Brain pericyte (primary cell): ENCODE results near the gene GGN.
"Not testable (repeated sequence)": the region's sequence is repeated elsewhere in the genome, so short reads cannot be mapped to it uniquely, and the experiment has no call there.

Experiments
- DNase-seq: peaks from one replicate; pipeline ENCODE4 v3.0.0-alpha.2; 2012; ENCODE audit warnings: low read depth, low spot score

Gene GGN

GRCh38 chr19:38411898-38412297, 24.1 kb upstream of the GGN start:
- not testable (repeated sequence) for DNase-seq

- no peak for DNase-seq
Measured at GRCh38 chr19:38411041-38411712, 23.3 kb upstream of the GGN start.

GRCh38 chr19:38410407-38410806, 22.6 kb upstream of the GGN start:
- DNase-seq = not testable (repeated sequence)

GRCh38 chr19:38409631-38410133, 21.8 kb upstream of the GGN start:
- DNase-seq = no peak

- no peak for DNase-seq
Measured at GRCh38 chr19:38405276-38405675, 17.4 kb upstream of the GGN start.

- DNase-seq = no peak
Measured at GRCh38 chr19:38404858-38405257, 17.0 kb upstream of the GGN start.

GRCh38 chr19:38402967-38403674, 15.3 kb upstream of the GGN start, which contains the start of gene FAM98C:
TSS of gene FAM98C (plus strand) at chr19:38403093. CDS start at chr19:38403154, 61 bp downstream.
- peak; percentile 88 for DNase-seq

GRCh38 chr19:38402623-38402966, 14.8 kb upstream of the GGN start:
- DNase-seq = no peak

- no peak for DNase-seq
Measured at GRCh38 chr19:38401148-38401547, 13.3 kb upstream of the GGN start.

- DNase-seq = no peak
Measured at GRCh38 chr19:38400361-38400760, 12.5 kb upstream of the GGN start.

GRCh38 chr19:38399537-38399936, 11.7 kb upstream of the GGN start:
- no peak for DNase-seq

- DNase-seq = no peak
Measured at GRCh38 chr19:38399081-38399480, 11.2 kb upstream of the GGN start.

- no peak for DNase-seq
Measured at GRCh38 chr19:38395381-38396114, 7.7 kb upstream of the GGN start.

GRCh38 chr19:38394488-38394887, 6.7 kb upstream of the GGN start:
- DNase-seq = no peak

- DNase-seq = no peak
Measured at GRCh38 chr19:38392707-38393308, 5.0 kb upstream of the GGN start.

- no peak for DNase-seq
Measured at GRCh38 chr19:38391911-38392464, 4.2 kb upstream of the GGN start.

- no peak for DNase-seq
Measured at GRCh38 chr19:38389957-38390924, 2.4 kb upstream of the GGN start.

- DNase-seq = no peak
Measured at GRCh38 chr19:38389101-38389925, 1.5 kb upstream of the GGN start.

GRCh38 chr19:38388349-38389100, 691 bp upstream of the GGN start, which contains the start of gene SPRED3:
TSS of gene SPRED3 (plus strand) at chr19:38388697. CDS start at chr19:38390303, 1,606 bp downstream.
- DNase-seq = no peak
